ENCODE measurements around the gene GRK6. TPM values are rescaled to one million over a fixed set of nuclear protein-coding genes. Genes with fewer than 3 reads are reported as not detected.
"Not testable (repeated sequence)": the region's sequence is repeated elsewhere in the genome, so short reads cannot be mapped to it uniquely, and the experiment has no call there.

Gene GRK6
- total RNA-seq, 4 donors from 2014 or later = 19.4 to 26.4 (median 23.2) TPM

GRCh38 chr5:177409043-177409801 lies 17.3 kb upstream of the GRK6 start, which contains the start of gene F12:
F12 (minus strand) TSS chr5:177409564; CDS start chr5:177409527, 37 bp downstream.
- DNase-seq (ENCODE audit: low spot score in 2 of 2) = no peak
- no peak within 1 kb of the TSS for H3K27ac ChIP-seq
- peaks cover 0 to 16% of the 10 kb centered on the region in 2 donors for H3K27me3 ChIP-seq
- 87 to 89% methylated on average over 6 to 9 of the region's 9 CpGs for WGBS, 2 donors
- H3K36me3 ChIP-seq = no peaks in the 10 kb centered on the region
- peaks cover 0 to 7% (median 5%) of the 10 kb centered on the region in 4 donors for H3K4me1 ChIP-seq
- no peak within 1 kb of the TSS for H3K4me3 ChIP-seq
- TF ChIP-seq CTCF (IDR thresholded peaks at IDR 0.05) (no peak), POLR2A (IDR thresholded peaks at IDR 0.05) (no peak), EP300 (IDR thresholded peaks at IDR 0.05) (no peak)
- H3K9me3 ChIP-seq = no peaks in the 10 kb centered on the region

GRCh38 chr5:177410575-177410974 lies 15.9 kb upstream of the GRK6 start:
- H3K9me3 ChIP-seq = no peaks in the 10 kb centered on the region
- 81 to 85% methylated on average over 3 of the region's 3 CpGs for WGBS, 2 donors
- no peaks in the 10 kb centered on the region for H3K4me1 ChIP-seq
- H3K27me3 ChIP-seq = peaks cover 0 to 3% of the 10 kb centered on the region in 2 donors
- DNase-seq (ENCODE audit: low spot score in 2 of 2) = no peak
- no peaks in the 10 kb centered on the region for H3K36me3 ChIP-seq
- no peak overlapping the region for H3K27ac ChIP-seq
- no peak overlapping the region for H3K4me3 ChIP-seq
- TF ChIP-seq EP300 (IDR thresholded peaks at IDR 0.05) (no peak), POLR2A (IDR thresholded peaks at IDR 0.05) (no peak), CTCF (IDR thresholded peaks at IDR 0.05) (no peak)

GRCh38 chr5:177412603-177413233 lies 13.8 kb upstream of the GRK6 start:
- 76 to 79% methylated on average over 8 of the region's 8 CpGs for WGBS, 2 donors
- H3K27ac ChIP-seq = no peak overlapping the region
- no peaks in the 10 kb centered on the region for H3K9me3 ChIP-seq
- no peak overlapping the region for H3K4me3 ChIP-seq
- H3K36me3 ChIP-seq = no peaks in the 10 kb centered on the region
- no peak for TF ChIP-seq EP300 (IDR thresholded peaks at IDR 0.05)
- no peak for TF ChIP-seq POLR2A (IDR thresholded peaks at IDR 0.05)
- no peak for TF ChIP-seq CTCF (IDR thresholded peaks at IDR 0.05)
- no peaks in the 10 kb centered on the region for H3K4me1 ChIP-seq
- H3K27me3 ChIP-seq = no peaks in the 10 kb centered on the region
- no peak for DNase-seq (ENCODE audit: low spot score in 2 of 2)

- Histone ChIP-seq H3K36me3 (no peaks in the 10 kb centered on the region), H3K9me3 (no peaks in the 10 kb centered on the region), H3K27ac (no peak overlapping the region), H3K27me3 (no peaks in the 10 kb centered on the region), H3K4me1 (no peaks in the 10 kb centered on the region), H3K4me3 (no peak overlapping the region)
- DNase-seq (ENCODE audit: low spot score in 2 of 2) = no peak
- WGBS, 2 donors = 67 to 79% methylated on average over 3 of the region's 3 CpGs
- TF ChIP-seq POLR2A (IDR thresholded peaks at IDR 0.05) (no peak), CTCF (IDR thresholded peaks at IDR 0.05) (no peak), EP300 (IDR thresholded peaks at IDR 0.05) (no peak)
Measured at GRCh38 chr5:177414481-177414880, 12.0 kb upstream of the GRK6 start.

GRCh38 chr5:177417081-177417480 lies 9.4 kb upstream of the GRK6 start:
- not testable (repeated sequence) for H3K36me3 ChIP-seq; H3K4me1 ChIP-seq; DNase-seq (ENCODE audit: low spot score in 2 of 2); H3K27ac ChIP-seq; H3K27me3 ChIP-seq; H3K4me3 ChIP-seq; H3K9me3 ChIP-seq
- 86 to 89% methylated on average over 6 of the region's 6 CpGs for WGBS, 2 donors

All from tibial nerve (tissue), 4 donors.